Astrocyte of the cerebellum (primary cell): ENCODE data around the gene ATP5F1D.

Experiments used
- DNase-seq: peaks from one replicate; pipeline ENCODE4 v3.0.0-alpha.2; 2011; ENCODE audit warnings: low read depth
- H3K4me3 ChIP-seq: 2 replicates; pipeline ENCODE4 v1.5.1; 2011; ENCODE audit warnings: mild to moderate bottlenecking, low read depth, low read length, moderate library complexity
- CTCF ChIP-seq: IDR thresholded peaks from 2 replicates; pipeline ENCODE4 v1.5.1; 2012; ENCODE audit warnings: low read length, low read depth, moderate library complexity, mild to moderate bottlenecking; ENCODE audit errors: missing control alignments
- in situ Hi-C: cut with HindIII; loops from 2 replicates; pipeline ENCODE4 v1.10.0; 2017; ENCODE audit warnings: low sequenced_read_pairs

Gene ATP5F1D

GRCh38 chr19:1226522-1227303, 14.8 kb upstream of the ATP5F1D start:
- TF ChIP-seq CTCF: no peak
- DNase-seq: no peak
- in situ Hi-C loops: no loop called here
- H3K4me3 ChIP-seq: no peak overlapping the region

- no peak overlapping the region for H3K4me3 ChIP-seq
- no peak for TF ChIP-seq CTCF
- no peak for DNase-seq
- in situ Hi-C loops: no loop called here
Measured at GRCh38 chr19:1227304-1228054, 14.1 kb upstream of the ATP5F1D start.

GRCh38 chr19:1228161-1228957, 13.2 kb upstream of the ATP5F1D start:
- H3K4me3 ChIP-seq: no peak overlapping the region
- no peak for TF ChIP-seq CTCF
- in situ Hi-C loops: no loop called here
- no peak for DNase-seq

- no peak overlapping the region for H3K4me3 ChIP-seq
- DNase-seq: no peak
- in situ Hi-C loops: no loop called here
- no peak for TF ChIP-seq CTCF
Measured at GRCh38 chr19:1229056-1229923, 12.3 kb upstream of the ATP5F1D start.

DNA sequence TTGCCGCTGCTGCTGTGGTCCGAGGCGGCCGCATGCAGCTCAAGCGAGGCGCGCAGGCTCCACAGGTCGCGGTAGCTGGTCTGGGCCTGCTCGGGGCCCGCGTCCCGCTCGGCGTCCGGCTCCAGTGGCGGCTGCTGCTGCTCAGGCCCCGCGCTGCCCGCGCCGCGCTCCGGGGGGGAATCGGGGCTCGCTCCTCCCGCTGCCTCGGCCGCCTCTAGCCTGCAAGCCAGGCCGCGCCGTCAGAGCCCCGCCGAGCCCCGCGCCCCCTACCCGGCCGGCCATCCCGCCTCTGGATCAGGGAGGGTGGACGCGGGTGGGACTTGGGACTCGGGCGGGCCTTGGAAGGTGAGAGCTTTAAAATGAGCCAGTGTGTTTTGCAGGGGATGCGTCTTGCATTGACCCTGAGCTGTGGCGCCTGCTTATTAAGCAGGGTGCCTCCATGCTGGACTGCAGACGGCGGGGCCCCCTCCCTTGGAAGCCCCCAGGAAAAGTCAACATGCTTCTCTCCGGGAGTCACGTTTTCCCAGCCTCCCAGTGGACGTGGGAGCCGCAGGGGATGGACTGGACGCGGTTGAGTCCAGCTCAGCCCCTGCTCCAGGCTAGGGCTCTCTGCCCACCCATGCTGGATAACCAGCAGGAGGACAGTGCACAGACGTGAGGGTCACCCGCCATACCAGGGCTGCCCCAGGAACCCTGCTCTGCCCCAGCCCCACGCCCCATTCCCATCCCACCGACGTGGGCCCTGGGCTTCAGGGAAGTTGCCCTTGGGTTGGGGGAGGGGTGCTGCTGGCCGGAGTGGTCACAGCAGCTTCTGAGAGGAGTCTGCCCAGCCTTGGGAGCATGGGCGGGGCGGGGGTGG, 11.4 kb upstream of the ATP5F1D start:
- no peak for DNase-seq
- in situ Hi-C loops: no loop called here
- no peak for TF ChIP-seq CTCF
- no peak overlapping the region for H3K4me3 ChIP-seq
